GM19463 (cell line): ENCODE measurements around the gene TAGAP.
"Not testable (repeated sequence)": the region's sequence is repeated elsewhere in the genome, so short reads cannot be mapped to it uniquely, and the experiment has no call there.

ENCODE experiments used
- ATAC-seq: cut with Tn5 transposase; IDR thresholded peaks from one replicate; pipeline ENCODE4 v1.9.1; 2021; ENCODE audit warnings: mild to moderate bottlenecking, moderate library complexity; ENCODE audit not compliant: unreplicated experiment

Gene TAGAP

DNA sequence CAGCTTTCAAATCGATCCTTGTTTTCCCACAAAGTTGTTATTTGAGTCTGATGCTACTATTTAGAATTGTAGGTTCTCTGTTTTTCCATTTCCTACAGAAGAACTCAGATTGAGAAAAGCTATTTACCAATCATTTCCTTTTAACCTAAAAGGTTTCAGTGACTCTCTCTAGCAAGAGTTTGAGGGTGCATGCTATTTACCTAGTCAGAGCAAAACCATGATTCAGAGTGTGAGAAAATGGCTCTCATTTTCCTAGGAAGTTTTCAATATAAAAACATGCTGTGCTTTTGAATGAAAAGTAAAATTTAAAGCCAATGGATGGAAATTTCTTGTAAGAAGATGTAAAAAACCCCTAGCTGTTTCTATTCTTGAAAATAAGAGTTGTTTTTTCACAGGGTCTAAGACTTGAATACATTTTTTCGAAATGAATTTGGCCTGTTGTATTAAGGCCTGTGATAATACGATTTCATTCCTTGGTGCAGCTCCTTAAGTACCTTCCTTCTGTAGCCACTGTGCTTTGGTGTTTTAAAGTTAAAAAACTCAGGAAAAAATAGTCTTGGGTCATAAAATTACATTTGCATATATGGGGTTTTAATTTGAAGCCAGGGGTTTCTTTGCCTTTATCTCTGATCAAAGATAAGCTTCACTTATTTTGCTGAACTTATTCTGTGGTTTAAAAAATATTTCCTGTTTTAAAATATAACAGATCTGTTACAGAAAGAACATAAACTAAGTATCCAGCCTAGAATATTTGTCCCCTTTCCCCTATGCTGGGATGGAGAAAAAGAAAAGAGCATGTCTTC lies 26.8 kb downstream of the TAGAP start:
- peak; percentile 77 for ATAC-seq

DNA sequence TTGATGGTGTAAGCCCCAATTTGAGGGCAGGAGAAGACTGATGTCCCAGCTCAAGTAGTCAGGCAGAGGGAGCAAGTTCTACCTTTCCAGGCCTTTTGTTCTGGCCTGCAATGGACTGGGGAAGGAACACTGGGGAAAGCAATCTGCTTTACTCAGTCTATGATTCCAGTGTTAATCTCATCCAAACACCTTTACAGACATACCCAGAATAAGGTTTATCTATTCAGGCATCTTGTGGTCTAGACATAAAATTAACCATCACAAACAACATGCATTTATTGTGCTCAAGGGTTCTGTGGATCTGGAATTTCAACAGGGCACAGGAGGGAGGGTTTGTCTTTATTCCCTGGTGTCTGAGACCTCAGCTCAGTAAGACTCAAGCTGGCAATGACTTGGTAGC lies 30.4 kb downstream of the TAGAP start:
- ATAC-seq, result no peak

DNA sequence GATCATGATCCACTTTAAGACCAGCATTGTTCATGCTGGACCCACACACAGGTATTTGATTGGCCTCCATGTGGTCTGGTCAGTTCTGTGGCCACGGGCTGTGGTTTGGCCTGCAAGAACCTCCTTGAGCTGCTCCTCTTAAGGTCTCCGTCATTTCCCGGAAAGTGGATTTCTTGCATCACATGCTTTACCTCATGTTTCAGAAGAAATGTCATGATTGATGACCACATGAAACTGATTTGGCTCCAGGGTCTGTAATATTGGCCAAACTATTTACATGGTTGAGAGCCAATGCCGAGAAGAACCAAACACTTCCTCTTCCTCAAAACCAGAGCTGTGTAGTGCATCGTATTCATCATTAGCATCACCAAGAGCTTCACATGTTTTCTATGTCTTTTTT lies 31.6 kb downstream of the TAGAP start:
- ATAC-seq, result no peak

DNA sequence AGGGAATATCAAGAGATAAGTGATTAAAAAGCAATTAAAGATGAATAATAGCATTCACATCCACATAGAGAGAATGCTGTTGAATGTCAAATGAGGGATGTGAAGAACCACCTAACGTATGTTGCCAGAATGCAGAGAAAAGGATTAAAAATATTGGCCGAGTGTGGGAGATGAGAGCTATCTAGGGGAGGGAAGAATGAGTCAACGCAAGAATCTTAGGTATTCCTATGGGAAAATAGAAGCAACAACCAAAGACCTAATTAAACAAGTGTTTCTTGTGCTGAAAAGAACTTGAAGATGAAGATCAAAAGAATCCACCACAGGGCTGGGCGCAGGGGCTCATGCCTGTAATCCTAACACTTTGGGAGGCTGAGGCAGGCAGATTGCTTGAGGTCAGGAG lies 32.6 kb downstream of the TAGAP start:
- no peak for ATAC-seq

DNA sequence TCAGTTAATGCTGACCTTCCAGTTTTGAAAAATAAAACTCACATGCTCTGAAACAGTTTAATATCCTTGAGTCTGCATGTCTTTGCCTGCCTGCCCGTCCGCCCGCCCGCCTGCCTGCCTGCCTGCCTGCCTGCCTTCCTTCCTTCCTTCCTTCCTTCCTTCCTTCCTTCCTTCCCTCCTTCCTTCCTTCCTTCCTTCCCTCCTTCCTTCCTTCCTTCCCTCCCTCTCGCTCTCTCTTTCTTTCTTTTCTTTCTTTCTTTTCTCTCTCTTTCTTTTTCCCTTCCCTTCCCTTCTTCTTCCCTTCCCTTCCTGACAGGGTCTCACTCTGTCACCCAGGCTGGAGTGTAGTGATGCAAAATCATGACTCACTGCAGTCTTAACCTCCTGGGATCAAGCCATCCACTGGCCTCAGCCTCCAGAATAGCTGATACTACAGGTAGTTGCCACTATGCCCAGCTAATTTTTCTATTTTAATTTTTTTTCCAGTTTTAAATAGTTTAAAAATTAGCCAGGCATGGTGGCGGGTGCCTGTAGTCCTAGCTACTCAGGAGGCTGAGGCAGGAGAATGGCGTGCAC lies 34.7 kb downstream of the TAGAP start:
- not testable (repeated sequence) for ATAC-seq

DNA sequence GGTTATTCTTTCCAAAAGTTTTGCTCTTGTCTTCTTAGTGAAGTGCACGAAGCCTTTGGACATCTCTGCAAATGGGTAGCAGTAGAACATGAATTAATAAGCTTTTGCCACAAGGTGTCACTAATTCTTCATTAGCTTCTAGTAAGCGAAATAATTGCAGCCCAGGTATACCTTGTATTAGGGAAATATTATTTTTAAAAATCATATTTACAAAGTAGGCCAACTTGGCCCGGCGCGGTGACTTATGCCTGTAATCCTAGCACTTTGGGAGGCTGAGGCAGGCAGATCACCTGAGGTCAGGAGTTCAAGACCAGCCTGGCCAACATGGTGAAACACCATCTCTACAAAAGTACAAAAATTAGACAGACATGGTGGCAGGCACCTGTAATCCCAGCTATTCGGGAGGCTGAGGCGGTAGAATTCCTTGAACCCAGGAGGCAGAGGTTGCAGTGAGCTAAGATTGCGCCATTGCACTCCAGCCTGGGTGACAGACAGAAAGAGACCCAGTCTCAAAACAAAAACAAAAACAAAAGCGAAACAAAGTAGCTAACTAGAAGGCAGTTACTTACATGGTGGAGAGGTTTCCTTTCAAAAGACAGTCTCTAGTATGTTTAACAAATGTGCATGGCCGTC lies 36.0 kb downstream of the TAGAP start:
- peak; percentile 63 for ATAC-seq

DNA sequence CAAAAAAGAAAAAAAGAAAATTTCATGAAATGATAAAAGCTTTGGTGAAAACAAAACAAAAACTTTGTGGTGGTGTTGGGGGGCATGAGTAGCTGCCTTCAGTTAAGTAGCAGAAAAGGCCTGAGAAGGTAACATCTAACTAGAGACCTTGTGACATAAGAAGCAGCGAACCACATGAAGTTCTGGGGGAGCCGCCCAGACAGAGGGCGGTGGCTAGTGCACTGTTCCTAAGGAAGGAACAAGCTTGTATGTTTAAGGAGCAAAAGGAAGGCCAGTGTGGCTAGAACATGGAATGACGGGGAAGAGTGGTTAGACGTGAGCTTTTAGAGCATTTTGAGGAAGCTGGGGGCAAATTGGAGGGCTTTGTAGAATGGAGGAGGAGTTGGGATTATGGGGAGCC lies 37.3 kb downstream of the TAGAP start:
- ATAC-seq, result no peak

DNA sequence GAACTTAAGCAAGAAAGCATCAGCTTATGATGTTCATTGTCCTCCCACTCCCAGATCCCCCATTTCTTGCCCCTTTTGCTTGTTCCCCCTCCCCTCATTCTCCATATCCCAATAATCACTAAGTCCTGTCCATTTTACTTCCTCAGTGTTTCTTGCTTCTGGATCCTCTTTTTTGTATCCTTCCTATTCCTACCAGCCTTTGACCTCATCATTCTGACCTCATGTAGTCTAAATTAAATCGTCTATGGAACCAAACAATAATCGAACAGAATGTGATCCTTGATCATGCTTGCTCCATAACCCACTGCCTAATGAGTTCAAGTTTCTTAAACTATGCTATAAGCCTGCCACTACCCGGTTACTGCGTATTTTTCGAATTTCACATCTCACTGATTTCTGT lies 39.4 kb downstream of the TAGAP start:
- ATAC-seq, result no peak

DNA sequence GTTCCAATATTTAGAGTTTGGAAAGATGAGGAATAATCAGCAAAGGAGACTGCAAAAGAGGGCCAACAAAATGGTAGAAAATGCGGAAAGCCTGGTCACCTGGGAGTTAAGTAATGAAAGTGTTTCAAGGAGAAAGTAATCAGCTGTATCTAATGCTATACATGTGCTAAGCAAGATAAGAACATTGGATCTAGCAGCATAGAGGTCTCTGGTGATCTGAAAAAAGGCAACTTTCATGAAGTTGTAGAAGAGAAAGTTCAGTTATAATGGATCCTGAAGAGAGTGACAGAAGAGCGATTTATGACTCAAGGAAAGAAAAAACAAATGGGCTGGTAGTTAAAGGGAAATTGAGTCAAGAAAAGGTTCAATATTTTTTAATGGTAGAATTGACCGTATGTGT lies 40.2 kb downstream of the TAGAP start:
- ATAC-seq, result no peak

DNA sequence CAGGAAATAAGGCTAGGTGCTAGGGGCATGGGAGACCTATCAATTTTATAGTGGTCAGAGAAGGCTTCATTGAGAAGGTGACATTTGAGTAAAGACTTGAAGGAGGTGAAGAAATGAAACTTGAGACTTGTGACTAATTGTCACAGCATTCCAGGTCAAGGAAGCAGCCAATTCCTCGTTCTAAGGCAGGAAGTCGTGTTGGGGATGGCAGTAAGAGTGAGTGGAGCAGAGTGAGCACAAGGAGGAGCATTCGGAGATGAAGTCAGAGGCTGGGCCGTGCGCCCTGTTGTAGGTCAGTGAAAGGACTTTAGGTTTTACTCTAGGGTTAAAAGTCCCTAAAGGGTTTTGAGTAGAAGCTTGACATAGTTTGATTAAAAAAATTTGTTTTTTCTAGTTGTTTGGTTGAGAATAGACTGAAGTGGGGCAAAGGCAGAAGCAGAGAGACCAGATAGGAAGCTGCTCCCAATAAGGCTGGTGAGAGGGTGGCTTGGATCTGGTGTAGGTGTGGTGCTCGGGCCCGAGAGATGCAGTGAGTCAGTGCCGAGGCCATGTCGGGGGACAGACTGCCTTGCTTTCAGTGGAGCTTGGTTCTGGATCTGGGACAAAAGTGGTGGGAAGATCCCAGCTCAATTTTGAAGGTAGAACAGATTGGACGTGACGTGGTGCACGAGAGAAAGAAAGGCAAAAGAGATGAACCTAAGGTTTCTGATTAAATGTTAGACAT lies 42.2 kb downstream of the TAGAP start:
- ATAC-seq, result no peak

DNA sequence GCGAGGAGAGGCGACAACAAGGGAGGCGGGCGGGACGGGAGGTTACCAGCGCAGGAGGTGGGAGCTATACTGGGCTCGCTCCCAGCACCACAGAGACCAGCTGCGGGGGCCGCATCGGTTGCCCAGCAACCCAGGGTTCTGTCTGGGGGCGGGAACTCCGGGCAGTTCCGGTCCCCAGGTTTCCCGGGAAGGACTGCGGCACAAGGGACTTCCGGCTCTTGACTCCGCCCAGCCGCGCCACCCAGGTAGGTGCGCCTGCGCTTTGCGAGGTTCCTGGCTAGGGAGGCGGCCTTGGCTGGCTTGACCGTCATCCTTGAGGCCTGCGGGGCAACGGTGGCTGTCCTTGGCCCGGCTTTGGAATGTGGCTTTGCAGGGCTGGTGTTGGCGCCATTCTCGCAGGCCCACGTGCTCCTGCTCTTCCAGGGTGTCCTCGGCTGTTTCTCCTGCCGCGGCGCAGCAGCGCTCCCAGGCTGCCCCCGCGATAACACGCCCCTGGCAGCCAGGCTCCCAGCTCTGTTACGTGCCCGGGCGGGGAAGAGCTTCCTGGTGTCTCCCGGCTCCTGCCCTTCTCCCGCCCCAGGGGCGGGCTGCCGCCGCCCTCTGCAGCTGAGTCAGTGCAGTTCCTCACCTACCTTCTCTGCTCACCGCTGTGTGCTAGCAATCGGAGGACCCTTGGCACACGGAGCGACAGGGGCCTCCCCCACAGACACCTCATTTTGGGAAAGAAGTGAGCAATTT lies 45.0 kb downstream of the TAGAP start, which contains the start of gene RSPH3:
TSS of gene RSPH3 (minus strand) at position 537 of the 738 bp plus-strand sequence. CDS start 652 bp downstream, outside the sequence.
- ATAC-seq, result peak; percentile 90

DNA sequence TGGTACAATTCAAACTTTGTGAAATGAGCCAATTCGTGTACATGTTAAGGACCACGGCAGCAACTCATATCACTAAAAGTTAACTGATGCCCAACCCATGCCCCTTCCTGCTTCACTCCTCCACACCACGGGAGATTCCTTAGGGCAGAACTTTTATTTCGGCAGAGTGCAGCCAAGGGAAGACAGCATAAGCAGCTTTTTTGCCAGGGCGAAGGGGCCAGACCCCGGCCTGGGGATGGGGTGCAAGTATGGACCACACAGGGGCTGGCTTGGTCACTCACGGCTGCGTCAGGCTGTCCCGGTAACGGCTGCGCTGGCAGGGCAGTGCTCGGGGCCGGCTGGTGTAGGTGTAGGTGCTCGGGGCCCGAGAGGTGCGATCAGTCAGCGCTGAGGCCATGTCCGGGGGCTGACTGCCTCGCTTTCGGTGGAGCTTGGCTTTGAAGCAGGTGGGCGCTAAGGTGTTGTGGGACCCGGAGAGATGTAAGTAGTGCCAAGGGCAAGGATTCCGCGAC lies 45.6 kb downstream of the TAGAP start:
- peak; percentile 21 for ATAC-seq

DNA sequence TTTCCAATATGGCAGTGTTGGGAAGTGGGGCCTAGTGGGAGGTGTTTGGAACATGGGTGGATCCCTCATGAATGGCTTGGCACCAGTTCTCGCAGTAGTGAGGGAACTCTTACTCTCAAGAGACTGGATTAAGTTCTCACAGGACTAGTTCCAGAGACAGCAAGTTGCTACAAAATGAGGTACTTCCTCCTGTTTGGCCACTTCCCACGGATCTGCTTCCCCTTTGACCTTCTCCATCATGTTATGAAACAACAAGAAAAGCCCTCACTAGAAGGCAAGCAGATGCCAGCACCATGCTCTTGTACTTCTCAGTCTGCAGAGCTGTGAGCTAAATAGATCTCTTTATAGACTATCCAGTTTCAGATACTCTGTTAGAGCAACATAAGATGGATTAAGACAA lies 47.9 kb downstream of the TAGAP start:
- ATAC-seq, result no peak

DNA sequence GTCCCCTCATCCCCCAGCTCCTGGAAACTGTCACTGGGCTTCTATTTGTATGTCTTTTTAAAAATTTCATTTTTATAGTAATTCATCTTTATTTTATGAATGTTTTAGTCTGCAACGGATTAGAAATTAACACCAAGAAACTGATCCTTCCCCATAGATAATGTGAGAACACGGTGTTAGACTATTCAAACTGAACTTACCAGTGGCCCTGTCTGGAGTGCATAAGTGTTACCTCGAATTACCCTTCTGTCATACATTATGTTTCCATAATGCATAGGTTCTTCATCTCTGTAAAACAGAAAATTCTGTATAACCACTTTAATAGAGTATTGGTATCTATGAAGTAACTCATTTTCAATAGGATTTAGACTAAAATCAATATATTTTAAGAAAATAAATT lies 51.2 kb downstream of the TAGAP start:
- no peak for ATAC-seq

DNA sequence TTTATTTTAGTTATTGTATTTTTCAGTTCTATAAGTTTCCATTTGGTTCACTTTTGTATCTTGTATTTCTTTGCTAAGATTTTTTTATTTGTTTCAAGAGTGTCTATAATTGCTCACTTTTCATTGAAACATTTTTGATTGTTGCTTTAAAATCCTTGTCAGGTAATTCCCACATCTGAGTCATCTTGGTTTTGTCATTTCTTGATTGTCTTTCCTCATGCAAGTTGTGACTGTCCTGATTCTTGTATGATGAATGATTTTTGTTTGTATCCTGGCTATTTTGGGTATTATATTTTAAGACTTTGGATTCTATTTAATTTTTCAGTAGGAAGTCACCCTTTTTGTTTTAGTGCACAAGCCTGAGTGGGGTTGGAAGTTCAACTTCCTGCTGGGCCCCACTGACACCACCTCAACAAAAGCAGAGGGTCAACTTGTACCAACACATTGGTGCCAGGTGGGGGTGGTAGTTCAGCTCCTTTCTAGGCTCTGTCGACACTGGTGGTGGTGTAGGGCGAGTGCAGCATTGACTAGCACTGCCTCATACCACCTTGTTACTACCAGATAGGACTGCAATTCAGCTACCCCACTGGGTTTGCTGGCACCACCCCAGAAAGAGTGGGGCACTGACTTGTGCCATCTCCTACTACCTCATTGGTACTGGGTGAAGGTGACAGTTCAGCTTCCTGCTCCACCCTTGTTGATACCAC lies 53.6 kb downstream of the TAGAP start:
- ATAC-seq, result no peak

DNA sequence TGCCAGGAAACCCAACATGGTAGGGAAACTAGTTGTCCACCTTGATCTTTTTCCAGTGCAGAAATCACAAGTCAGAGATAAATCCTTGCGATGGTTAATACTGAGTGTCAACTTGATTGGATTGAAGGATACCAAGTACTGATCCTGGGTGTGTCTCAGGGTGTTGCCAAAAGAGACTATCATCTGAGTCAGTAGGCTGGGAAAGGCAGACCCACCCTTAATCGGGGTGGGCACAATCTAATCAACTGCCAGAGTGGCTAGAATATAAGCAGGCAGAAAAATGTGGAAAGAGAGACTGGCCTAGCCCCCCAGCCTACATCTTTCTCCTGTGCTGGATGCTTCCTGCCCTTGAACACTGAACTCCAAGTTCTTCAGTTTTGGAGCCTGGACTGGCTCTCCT lies 55.1 kb downstream of the TAGAP start:
- not testable (repeated sequence) for ATAC-seq

DNA sequence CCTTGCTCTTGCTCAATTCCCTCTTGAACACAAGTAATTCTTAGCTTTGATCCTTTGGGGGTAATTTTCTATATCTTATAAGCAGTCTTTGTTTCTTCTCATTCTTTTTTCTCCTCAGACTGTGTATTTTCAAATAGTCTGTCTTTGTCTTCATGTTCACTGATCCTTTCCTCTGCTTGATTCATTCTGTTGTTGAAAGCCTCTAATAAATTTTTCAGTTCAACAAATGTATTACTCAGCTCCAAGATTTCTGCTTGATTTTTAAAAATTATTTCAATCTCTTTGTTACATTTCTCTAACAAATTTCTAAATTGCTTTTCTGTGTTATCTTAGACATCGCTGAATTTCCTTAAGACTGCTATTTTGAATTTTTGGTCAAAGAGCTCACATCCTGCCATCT lies 56.3 kb downstream of the TAGAP start:
- ATAC-seq, result no peak

DNA sequence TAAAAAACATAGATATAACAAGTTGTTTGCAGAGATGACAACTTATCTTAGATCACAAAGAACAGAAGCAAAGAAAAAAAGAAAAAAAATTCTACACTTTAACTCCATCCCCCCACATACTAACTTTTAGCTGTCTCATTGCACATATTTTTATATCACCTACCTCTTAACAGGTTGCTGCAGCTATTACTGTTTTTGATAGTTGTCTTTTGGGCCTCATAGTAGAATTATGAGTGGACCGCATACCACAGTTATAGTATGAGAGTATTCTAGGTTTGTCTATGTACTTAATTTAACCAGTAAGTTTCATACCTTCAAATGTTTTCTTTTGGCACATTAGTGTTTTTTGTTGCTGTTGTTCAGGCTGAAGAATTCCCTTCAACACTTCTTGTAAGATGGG lies 57.1 kb downstream of the TAGAP start:
- ATAC-seq, result no peak
